GM23338 (cell line): Measurements from ENCODE around the gene SLC23A1. TPM values are rescaled to one million over a fixed set of nuclear protein-coding genes. Genes with fewer than 3 reads are reported as not detected.

Source experiments
- ATAC-seq: fragments of 200-7000 bp; cut with Tn5 transposase; 3 replicates; pipeline ENCODE4 v1.9.1; 2020
- DNase-seq: peaks from one replicate; pipeline ENCODE4 v3.0.0-alpha.2; 2015; ENCODE audit warnings: low spot score
- H2AFZ ChIP-seq: fragments of 200-600 bp; sonication (generic); 2 replicates; pipeline ENCODE4 v1.8.0; 2016; ENCODE audit warnings: antibody characterized with exemption, mild to moderate bottlenecking, moderate library complexity
- H3F3A ChIP-seq: fragments of 200-600 bp; sonication (generic); replicated peaks from 2 replicates; pipeline ENCODE4 v1.8.0; 2017; ENCODE audit warnings: antibody characterized with exemption, mixed run types, low read depth
- H3K27ac ChIP-seq: fragments of 200-600 bp; sonication (generic); 2 replicates; pipeline ENCODE4 v1.6.1; 2016; ENCODE audit warnings: low read depth
- H3K27me3 ChIP-seq: fragments of 200-600 bp; sonication (generic); 2 replicates; pipeline ENCODE4 v1.8.0; 2016; ENCODE audit warnings: mild to moderate bottlenecking, mixed run types, moderate library complexity; ENCODE audit not compliant: insufficient read depth
- H3K36me3 ChIP-seq: fragments of 200-600 bp; sonication (generic); 2 replicates; pipeline ENCODE4 v1.8.0; 2016; ENCODE audit warnings: mild to moderate bottlenecking; ENCODE audit not compliant: insufficient read depth
- H3K4me1 ChIP-seq: fragments of 200-600 bp; sonication (generic); 2 replicates; pipeline ENCODE4 v1.8.0; 2016; ENCODE audit warnings: mild to moderate bottlenecking, moderate library complexity; ENCODE audit not compliant: insufficient read depth
- H3K4me2 ChIP-seq: fragments of 200-600 bp; sonication (generic); 2 replicates; pipeline ENCODE4 v1.7.1; 2017; ENCODE audit warnings: mixed run types
- H3K4me3 ChIP-seq: fragments of 200-600 bp; sonication (generic); 2 replicates; pipeline ENCODE4 v1.6.1; 2016; ENCODE audit warnings: mixed run types
- H3K79me2 ChIP-seq: fragments of 200-600 bp; sonication (generic); replicated peaks from 2 replicates; pipeline ENCODE4 v1.8.0; 2017; ENCODE audit warnings: mild to moderate bottlenecking; ENCODE audit not compliant: insufficient read depth
- H3K9me2 ChIP-seq: fragments of 200-600 bp; sonication (generic); 2 replicates; pipeline ENCODE4 v1.8.0; 2017; ENCODE audit not compliant: insufficient read depth
- H4K20me1 ChIP-seq: fragments of 200-600 bp; sonication (generic); replicated peaks from 2 replicates; pipeline ENCODE4 v1.8.0; 2017; ENCODE audit warnings: mild to moderate bottlenecking; ENCODE audit not compliant: insufficient read depth
- H3K27ac Mint-ChIP-seq: 2 replicates; pipeline ENCODE4 v1.8.0; 2020; ENCODE audit warnings: inconsistent platforms, mild to moderate bottlenecking, moderate library complexity, mixed read lengths
- H3K27me3 Mint-ChIP-seq: 3 replicates; pipeline ENCODE4 v1.8.0; 2022; ENCODE audit warnings: low read depth, mild to moderate bottlenecking, moderate library complexity, mixed read lengths, inconsistent platforms; ENCODE audit not compliant: insufficient read depth, poor library complexity
- H3K36me3 Mint-ChIP-seq: 3 replicates; pipeline ENCODE4 v1.8.0; 2021; ENCODE audit warnings: low read depth, mild to moderate bottlenecking, inconsistent platforms, moderate library complexity, mixed read lengths
- H3K4me1 Mint-ChIP-seq: 3 replicates; pipeline ENCODE4 v1.8.0; 2020; ENCODE audit warnings: mild to moderate bottlenecking, inconsistent platforms, mixed read lengths
- H3K4me3 Mint-ChIP-seq: 3 replicates; pipeline ENCODE4 v1.8.0; 2021; ENCODE audit warnings: moderate library complexity, mild to moderate bottlenecking, inconsistent platforms, mixed read lengths
- H3K9me3 Mint-ChIP-seq: 3 replicates; pipeline ENCODE4 v1.8.0; 2020; ENCODE audit warnings: moderate library complexity, mild to moderate bottlenecking, inconsistent platforms, mixed read lengths
- CREB1 ChIP-seq: fragments of 250-450 bp; sonication (Bioruptor Pico); IDR thresholded peaks from 2 replicates; pipeline ENCODE4 v1.5.0; 2020; ENCODE audit warnings: low read depth, mild to moderate bottlenecking, moderate library complexity
- CTCF ChIP-seq, 2 experiments: fragments of 200-600 bp in 1 of 2; sonication (generic) in 1 of 2; conservative IDR thresholded peaks; 2 replicates each; pipeline versions ENCODE4 v1.5.1 to v1.6.1; 2016 to 2017; ENCODE audit warnings: antibody characterized with exemption in 2 of 2, low read depth in 2 of 2, mild to moderate bottlenecking in 2 of 2, moderate library complexity in 1 of 2
- EZH2 ChIP-seq: fragments of 200-600 bp; sonication (generic); IDR thresholded peaks from one replicate; pipeline ENCODE4 v1.8.0; 2017; ENCODE audit warnings: antibody characterized with exemption, mild to moderate bottlenecking, low read depth; ENCODE audit not compliant: unreplicated experiment
- EZH2phosphoT487 ChIP-seq: fragments of 200-600 bp; sonication (generic); IDR thresholded peaks from one replicate; pipeline ENCODE4 v1.8.1; 2018; ENCODE audit warnings: antibody characterized with exemption; ENCODE audit not compliant: unreplicated experiment
- JUNB ChIP-seq: IDR thresholded peaks from one replicate; pipeline ENCODE4 v1.6.1; 2016; ENCODE audit warnings: antibody characterized with exemption; ENCODE audit not compliant: unreplicated experiment
- NANOG ChIP-seq: IDR thresholded peaks from 2 replicates; pipeline ENCODE4 v1.6.1; 2016; ENCODE audit warnings: antibody characterized with exemption, borderline replicate concordance
- STAT1 ChIP-seq: IDR thresholded peaks from one replicate; pipeline ENCODE4 v1.6.1; 2016; ENCODE audit warnings: antibody characterized with exemption; ENCODE audit not compliant: unreplicated experiment
- ZNF114 ChIP-seq: fragments of 250-450 bp; sonication (Bioruptor Pico); IDR thresholded peaks from 2 replicates; pipeline ENCODE4 v1.5.0; 2020; ENCODE audit warnings: mild to moderate bottlenecking, moderate library complexity
- ZNF331 ChIP-seq: fragments of 250-450 bp; sonication (Bioruptor Pico); IDR thresholded peaks from 2 replicates; pipeline ENCODE4 v1.5.0; 2020; ENCODE audit warnings: low read depth, mild to moderate bottlenecking, moderate library complexity
- ZNF462 ChIP-seq: fragments of 250-450 bp; sonication (Bioruptor Pico); IDR thresholded peaks from 2 replicates; pipeline ENCODE4 v1.5.0; 2020; ENCODE audit warnings: mild to moderate bottlenecking, moderate library complexity
- polyA plus RNA-seq: library from polyadenylated mRNA; unstranded; fragments of >200 nt; fragmentation: Nextera tagmentation; extraction: Ambion mirVana; gene quantifications from 2 replicates; pipeline ENCODE4 v1.2.1, GENCODE V29; 2016
- total RNA-seq: library from RNA; depleted of rRNA; stranded (reverse); fragments of >200 nt; shearing (Covaris generic); gene quantifications from 2 replicates; pipeline ENCODE4 v1.2.3, GENCODE V29; 2014

The SLC23A1 gene
- total and polyA plus RNA-seq, 2 experiments from 2014 or later = 0.29 TPM; not detected in 1

- Histone ChIP-seq H3K27me3 (peaks cover 43% of the 10 kb centered on the region), H3K9me2 (no peaks in the 10 kb centered on the region), H3K4me1 (peaks cover 3% of the 10 kb centered on the region; the same call in 1 of the 2 replicates), H4K20me1 (no peaks in the 10 kb centered on the region), H3K4me2 (0 out of 2 replicates have a peak overlapping the region, but pooled peaks have one; percentile 32), H3F3A (peaks cover 22% of the 10 kb centered on the region), H3K36me3 (no peaks in the 10 kb centered on the region), H3K79me2 (no peaks in the 10 kb centered on the region), H3K27ac (no peak overlapping the region), H3K4me3 (no peak overlapping the region), H2AFZ (no peak overlapping the region)
- DNase-seq (no peak), ATAC-seq (no peak)
- H3K27me3 Mint-ChIP-seq = peaks cover 34% of the 10 kb centered on the region
- no peaks in the 10 kb centered on the region for H3K9me3 Mint-ChIP-seq
- no peak overlapping the region for H3K4me3 Mint-ChIP-seq
- peaks cover 15% of the 10 kb centered on the region for H3K4me1 Mint-ChIP-seq
- H3K27ac Mint-ChIP-seq = no peak overlapping the region
- no peak for TF ChIP-seq STAT1
- H3K36me3 Mint-ChIP-seq = peaks cover 15% of the 10 kb centered on the region
Measured at GRCh38 chr5:139396691-139397090, 13.6 kb upstream of the SLC23A1 start.

GRCh38 chr5:139395844-139396640, 12.9 kb upstream of the SLC23A1 start:
- H3K4me3 Mint-ChIP-seq = peak overlapping the region; percentile 9; the same call in 1 of the 3 replicates
- ATAC-seq (no peak), DNase-seq (no peak)
- Histone ChIP-seq H4K20me1 (no peaks in the 10 kb centered on the region), H3K9me2 (no peaks in the 10 kb centered on the region), H3F3A (peaks cover 25% of the 10 kb centered on the region), H3K79me2 (no peaks in the 10 kb centered on the region), H3K27ac (no peak overlapping the region), H3K4me1 (peaks cover 4% of the 10 kb centered on the region; the same call in 1 of the 2 replicates), H3K36me3 (no peaks in the 10 kb centered on the region), H2AFZ (no peak overlapping the region), H3K27me3 (peaks cover 44% of the 10 kb centered on the region), H3K4me2 (0 out of 2 replicates have a peak overlapping the region, but pooled peaks have one; percentile 32), H3K4me3 (no peak overlapping the region)
- H3K36me3 Mint-ChIP-seq = peaks cover 15% of the 10 kb centered on the region
- H3K27me3 Mint-ChIP-seq = peaks cover 40% of the 10 kb centered on the region
- H3K4me1 Mint-ChIP-seq = peaks cover 20% of the 10 kb centered on the region
- no peak overlapping the region for H3K27ac Mint-ChIP-seq
- H3K9me3 Mint-ChIP-seq = no peaks in the 10 kb centered on the region
- no peak for TF ChIP-seq ZNF462 (CRISPR knock-in tag)
- TF ChIP-seq JUNB = no peak
- TF ChIP-seq EZH2phosphoT487 = no peak
- TF ChIP-seq ZNF331 (CRISPR knock-in tag) = no peak
- no peak for TF ChIP-seq ZNF114 (CRISPR knock-in tag)
- TF ChIP-seq CTCF (conservative IDR thresholded peaks at IDR 0.05; ENCODE audit: low read depth in 2 of 2) = no peak; a peak in 1 of 4 replicates
- no peak for TF ChIP-seq CREB1
- TF ChIP-seq EZH2 = no peak
- TF ChIP-seq STAT1 = no peak
- TF ChIP-seq NANOG = no peak
